EL (cell line): Measurements from ENCODE around the gene RBM33.

Experiments used
- DNase-seq: peaks from one replicate; pipeline ENCODE4 v3.0.0-alpha.2; 2016

The RBM33 gene

DNA sequence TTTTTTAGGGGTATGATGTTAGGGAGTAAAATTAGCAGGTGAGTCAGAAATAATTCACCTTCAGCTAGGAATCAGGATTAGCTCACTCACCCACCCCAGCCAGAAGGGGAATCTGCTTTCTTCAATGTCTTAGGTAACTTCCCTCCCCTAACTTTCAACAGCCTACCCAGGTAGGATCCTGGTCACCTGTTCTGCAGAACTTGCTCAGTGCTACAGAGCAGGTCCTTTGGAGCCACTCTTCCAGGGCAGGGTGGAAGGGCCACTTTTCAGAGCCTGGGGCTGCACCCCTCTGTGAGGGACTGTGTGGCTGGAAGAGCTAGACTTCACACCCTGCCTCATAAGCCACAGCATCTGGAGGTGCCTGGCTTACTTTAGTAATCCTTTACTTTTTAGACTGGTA is 109.7 kb downstream of the RBM33 start:
- no peak for DNase-seq

- no peak for DNase-seq
Observed at GRCh38 chr7:155755026-155755425, 110.6 kb downstream of the RBM33 start.

- DNase-seq = no peak
Observed at GRCh38 chr7:155756322-155756721, 111.9 kb downstream of the RBM33 start.

- DNase-seq = no peak
Observed at GRCh38 chr7:155758348-155758747, 113.9 kb downstream of the RBM33 start.

DNA sequence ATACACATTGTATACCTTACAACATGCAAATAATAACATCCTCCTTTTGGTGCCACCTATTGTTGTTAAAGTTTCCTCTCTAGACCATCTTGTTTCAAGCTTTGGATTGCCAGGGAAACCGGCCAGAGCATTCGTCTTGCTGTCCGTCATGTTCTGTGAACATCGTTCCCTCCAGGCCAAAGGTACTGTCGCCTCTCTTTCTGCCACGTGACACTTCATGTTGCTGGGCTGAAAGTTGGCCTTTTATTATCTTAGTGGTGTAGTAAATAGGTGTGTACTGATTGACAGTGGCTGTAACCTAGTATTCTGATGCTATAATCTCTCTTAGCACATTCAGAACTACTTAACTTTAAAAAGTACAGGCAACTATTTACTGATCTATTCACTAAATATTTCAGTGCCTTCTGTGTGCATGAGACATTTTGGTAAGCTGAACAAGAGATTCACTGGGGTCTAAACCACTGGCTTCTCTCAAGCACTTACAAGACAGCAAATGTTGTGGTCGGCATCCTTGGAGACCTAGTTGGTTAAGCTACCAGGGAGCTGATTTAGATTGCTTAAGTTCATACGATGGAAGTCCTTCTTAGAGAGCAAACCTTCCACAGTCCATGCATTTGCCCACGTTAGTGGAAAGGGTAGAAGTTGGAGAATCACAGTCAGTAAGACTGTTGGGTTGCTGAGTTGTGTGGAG is 115.4 kb downstream of the RBM33 start:
- no peak for DNase-seq

GRCh38 chr7:155761162-155761561 is 116.7 kb downstream of the RBM33 start:
- no peak for DNase-seq

DNA sequence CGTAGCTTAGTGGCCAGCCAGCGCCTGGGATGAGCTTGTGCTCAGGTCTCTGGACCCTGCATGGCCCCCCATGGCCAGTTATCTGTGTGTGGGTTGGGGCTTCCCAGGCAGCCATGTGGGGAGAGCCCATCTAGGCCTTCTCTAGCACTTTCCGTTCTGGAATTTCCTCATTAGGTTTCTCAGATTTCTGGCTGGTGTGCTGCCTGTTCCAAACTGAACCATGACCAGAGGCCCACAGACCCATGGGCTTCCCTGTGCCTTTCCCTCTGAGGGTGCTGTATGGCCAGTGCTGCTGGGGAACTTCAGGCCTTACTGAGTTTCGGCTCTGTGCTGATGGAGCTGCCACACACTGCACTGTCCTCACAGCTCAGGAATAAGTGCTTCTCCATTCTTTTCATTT is 117.6 kb downstream of the RBM33 start:
- no peak for DNase-seq

- DNase-seq = no peak
Observed at GRCh38 chr7:155762655-155763054, 118.2 kb downstream of the RBM33 start.

GRCh38 chr7:155763122-155763521 is 118.7 kb downstream of the RBM33 start:
- DNase-seq = no peak

DNA sequence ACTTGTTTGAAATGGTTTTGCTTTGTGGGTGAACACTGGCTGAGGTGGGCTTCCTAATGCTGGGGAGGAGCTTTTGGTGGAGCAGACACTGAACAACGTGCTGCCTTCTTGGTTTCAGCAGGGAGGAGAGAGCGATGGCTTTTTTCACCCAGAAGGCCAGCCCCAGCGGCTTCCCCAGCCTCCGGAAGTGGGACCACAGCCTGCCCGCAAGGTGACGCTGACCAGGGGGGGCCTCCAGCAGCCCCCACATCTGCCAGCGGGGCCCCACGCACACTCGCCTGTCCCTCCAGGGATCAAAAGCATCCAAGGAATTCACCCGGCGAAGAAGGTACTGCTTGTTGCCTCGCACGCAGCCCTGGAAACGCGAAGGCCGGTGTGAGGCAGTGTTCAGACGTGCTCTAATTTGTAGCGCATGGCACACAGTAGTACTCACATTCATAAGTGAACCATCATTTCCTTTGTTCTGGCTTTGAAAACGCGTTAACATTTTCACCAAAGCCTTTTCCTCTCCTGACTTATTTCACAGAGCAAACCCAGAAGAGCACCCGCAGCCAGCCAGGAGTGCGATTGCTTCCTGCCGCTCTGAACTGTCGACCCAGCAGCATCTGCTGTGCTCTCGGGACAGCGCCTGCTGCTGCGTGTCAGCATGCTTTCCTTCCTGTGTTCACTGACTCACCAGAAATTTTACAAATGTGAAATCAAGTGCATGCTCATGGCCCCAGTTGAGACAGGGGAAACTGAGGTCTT is 119.4 kb downstream of the RBM33 start:
- no peak for DNase-seq

DNA sequence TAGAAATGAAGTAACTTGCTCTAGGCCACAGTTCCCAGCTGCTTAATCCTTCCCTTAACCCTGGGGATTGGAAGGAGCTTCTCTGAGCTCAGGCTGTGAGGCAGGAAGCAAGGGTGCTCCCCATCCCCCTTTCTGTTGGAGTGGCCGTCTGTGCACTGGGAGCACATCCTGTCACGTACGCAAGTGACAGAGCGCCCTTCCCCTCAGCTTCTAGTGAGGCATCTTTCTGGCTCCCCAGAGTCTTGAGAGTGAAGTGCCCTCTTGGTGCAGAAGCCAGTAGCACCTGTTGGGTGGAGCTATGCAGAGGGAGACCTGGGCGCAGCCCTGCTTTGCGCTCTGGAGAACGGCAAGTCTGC is 120.0 kb downstream of the RBM33 start:
- DNase-seq = no peak

- DNase-seq = no peak
Observed at GRCh38 chr7:155765458-155765857, 121.0 kb downstream of the RBM33 start.

DNA sequence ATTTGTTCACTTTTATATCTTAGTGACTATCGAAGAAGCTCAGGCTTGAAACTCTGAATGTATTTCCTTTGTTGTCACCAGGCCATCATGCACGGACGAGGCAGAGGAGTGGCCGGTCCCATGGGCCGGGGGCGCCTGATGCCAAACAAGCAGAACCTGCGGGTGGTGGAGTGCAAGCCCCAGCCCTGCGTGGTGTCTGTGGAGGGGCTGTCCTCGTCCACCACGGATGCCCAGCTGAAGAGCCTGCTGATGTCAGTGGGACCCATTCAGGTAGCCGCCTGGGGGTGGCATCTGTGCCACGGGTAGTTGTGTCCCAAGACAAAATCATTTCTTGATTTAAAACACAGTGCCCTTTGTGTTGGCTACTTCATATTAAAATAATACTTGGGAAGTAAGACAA is 121.9 kb downstream of the RBM33 start:
- no peak for DNase-seq

DNA sequence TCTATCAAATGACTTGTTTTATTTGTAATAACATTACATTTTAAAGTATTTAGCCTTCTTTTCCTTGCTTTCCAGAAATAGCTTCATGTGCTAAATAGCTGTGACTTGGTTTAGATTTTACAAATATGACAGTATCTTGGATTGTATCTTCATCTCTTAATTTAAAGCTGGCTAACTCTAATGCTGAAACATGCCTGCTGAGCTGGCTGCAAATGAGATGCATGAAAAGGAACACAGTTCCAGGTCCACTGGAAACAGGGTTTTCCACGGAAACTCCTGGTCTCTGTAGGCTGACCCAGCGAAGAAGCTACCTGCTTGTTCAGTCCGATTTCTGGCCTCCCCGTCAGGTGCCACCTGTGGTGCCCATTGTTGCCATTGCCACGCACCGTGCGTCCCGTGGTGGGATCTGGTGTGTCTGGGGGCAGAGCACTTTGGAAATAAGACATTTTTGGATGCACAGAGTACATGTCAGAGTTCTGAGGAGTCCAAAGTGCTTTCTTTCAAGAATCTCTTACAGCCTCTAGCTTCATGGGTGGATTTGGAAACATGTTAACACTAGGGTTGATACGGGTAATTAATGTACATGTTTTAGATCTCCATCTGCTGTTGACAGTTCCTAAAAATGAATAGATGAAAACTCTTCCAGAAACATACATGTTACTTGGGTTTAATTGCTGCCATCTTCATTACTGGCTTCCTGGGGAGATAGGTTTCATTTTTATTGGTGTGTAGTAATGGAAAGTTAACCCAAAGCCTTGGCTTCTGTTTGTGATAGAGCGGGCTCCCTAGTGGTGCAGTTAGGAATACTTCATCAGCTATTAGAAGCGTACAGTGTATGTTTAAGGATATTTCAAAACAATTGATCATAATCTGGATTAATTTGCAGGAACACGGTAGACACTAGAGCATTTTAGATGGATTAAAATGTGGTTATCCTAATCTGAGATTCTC is 122.8 kb downstream of the RBM33 start:
- DNase-seq = no peak

- DNase-seq = no peak
Observed at GRCh38 chr7:155769701-155770100, 125.2 kb downstream of the RBM33 start.

GRCh38 chr7:155770241-155770640 is 125.8 kb downstream of the RBM33 start:
- no peak for DNase-seq

DNA sequence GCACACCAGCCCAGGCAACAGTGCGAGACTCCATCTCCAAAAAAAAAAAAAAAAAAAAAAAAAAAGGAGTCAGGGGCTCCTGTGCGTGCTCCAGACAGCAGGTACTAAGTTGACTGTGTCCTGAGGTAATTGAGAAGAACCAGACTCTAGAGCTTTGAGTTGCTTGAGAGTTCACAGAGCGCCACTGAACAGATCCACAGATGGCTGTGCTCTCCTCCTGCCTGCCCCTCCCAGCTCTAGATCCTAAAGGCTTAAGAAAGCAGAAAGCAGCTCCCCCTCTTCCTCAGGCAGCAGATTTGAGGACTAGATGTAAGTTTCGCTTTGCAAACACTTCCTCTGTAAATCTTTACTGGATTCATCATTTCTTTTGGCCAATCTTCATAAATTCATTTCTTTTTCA is 129.1 kb downstream of the RBM33 start:
- DNase-seq = no peak

DNA sequence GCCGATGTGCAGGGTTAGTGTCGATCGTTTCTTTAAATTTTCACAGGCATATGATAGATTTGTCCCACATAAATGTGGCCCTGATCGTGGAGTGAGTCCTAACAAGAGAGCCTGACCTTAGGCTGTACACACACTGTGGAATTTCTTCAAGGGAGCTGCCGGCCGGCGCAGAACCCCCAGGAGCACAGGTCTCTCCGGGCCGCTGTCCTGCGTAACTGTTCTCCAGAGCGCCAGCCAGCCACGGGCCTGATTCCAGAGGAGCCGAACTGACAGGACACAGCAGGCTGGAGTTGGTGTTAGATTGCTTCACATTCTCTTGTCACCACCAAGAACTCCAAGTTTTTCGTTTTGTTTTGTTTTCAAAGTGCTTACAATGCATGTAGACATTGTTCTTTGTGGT is 130.5 kb downstream of the RBM33 start:
- DNase-seq = no peak

DNA sequence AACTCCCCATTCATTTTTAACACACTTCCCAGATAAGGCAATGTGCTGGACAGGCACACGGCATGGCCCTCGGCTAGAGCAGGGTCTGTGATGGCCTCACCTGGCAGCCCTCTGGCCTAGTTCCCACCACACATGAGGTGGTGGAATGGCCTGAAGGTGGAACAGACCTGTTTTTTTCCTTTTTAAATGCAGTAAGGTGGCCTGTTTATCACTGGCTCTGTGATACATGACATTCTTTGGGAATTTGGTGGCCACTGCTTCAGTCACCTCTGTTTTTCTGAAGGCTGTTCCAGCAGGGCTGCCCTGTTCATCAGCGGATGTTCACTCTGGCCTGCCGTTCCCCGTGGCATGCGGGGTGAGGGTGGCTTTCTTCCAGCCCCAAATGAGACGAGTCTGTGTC is 131.2 kb downstream of the RBM33 start:
- no peak for DNase-seq

DNA sequence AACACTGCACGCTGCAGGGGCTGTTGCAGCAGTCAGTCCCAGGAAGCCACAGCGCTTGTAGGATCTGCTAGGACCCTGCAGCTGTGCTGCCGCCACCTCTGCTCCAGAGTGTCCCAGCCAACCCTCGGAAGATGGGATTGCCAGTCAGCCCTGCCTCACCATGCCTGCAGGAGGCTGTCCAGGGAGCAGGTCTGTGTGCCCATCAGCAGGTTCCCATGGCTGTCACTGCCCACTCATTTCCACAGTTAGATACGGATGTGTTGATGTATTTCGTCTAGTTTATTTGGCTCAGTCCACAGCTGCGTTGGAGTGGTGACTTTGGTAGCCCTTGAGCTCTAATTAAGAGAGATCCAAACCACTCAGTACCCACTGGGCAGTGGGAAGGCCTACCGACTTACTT is 132.1 kb downstream of the RBM33 start:
- DNase-seq = no peak

GRCh38 chr7:155778349-155778748 is 133.9 kb downstream of the RBM33 start:
- no peak for DNase-seq

DNA sequence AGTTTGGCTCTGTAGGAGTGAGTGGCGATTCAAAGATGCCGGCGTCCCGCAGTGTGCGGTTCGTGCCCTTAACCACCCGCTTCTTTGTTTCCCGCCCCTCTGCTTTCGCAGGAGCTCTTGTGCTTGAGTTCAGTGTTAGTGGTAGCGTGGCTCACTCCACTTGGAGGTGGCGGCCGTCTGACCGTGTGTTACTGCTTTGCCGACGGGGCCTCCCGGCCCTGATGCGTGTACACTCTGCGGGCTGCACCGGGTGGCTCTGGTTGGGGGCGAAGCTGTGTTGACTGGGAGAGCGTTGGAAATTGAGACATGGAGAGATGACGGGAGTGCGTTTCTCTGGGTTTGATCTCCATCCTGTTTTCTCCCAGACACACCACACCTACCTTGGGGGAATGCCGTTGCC is 136.4 kb downstream of the RBM33 start:
- DNase-seq = no peak

DNA sequence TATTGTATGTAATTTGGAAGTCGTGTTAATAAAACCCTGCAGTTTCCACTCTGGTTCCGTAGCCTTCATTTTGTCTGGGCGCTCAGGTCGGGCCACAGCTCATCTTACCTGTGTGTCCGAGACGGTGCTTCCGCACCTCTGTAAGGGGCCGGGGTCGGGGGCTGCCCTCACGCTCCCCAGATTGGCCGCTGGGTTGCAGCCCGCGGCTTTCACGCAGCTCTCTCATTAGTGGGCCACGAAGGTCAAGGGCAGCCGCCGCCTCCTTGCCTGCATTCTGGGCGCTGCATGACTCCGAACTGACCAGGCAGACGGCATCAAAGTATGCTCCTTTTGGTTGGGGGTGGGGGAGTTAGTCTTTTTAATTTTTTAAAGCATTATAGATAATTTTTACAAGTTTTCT is 137.0 kb downstream of the RBM33 start:
- no peak for DNase-seq

GRCh38 chr7:155782466-155782865 is 138.0 kb downstream of the RBM33 start:
- no peak for DNase-seq
